Right lobe of liver (tissue), 6 donors: ENCODE data around the gene COL5A1. TPM values are rescaled to one million over a fixed set of nuclear protein-coding genes. Genes with fewer than 3 reads are reported as not detected.
A peak's percentile ranks its signal among the peaks of the same experiment; 100 is the strongest.

Experiments used
- ATAC-seq, 4 donors: fragments of 200-7000 bp; cut with Tn5 transposase; one replicate each; pipeline ENCODE4 v1.9.1; 2020; ENCODE audit warnings: mild to moderate bottlenecking in 4 of 4, moderate library complexity in 4 of 4
- DNase-seq, 3 donors: peaks; one replicate each; pipeline ENCODE4 v3.0.0-alpha.2; 2020
- H3K27ac ChIP-seq, 3 donors: fragments of 200-600 bp; one replicate each; pipeline ENCODE4 v1.8.0; 2022
- H3K27me3 ChIP-seq, 2 donors: fragments of 200-600 bp; one replicate each; pipeline ENCODE4 v1.8.0; 2022
- H3K36me3 ChIP-seq, 4 donors: fragments of 200-600 bp; sonication (generic) in 1 of 4; one replicate each; pipeline versions ENCODE4 v1.5.1 to v1.8.0; 2017 to 2022; ENCODE audit warnings: control low read depth in 1 of 4
- H3K4me1 ChIP-seq, 4 donors: fragments of 200-600 bp; sonication (generic) in 1 of 4; one replicate each; pipeline versions ENCODE4 v1.5.1 to v1.8.0; 2017 to 2022; ENCODE audit warnings: control low read depth in 1 of 4
- H3K4me3 ChIP-seq, 3 donors: fragments of 200-600 bp; one replicate each; pipeline ENCODE4 v1.8.0; 2022
- H3K9me3 ChIP-seq, 4 donors: fragments of 200-600 bp; sonication (generic) in 1 of 4; one replicate each; pipeline versions ENCODE4 v1.5.1 to v1.8.0; 2017 to 2022; ENCODE audit warnings: control low read depth in 1 of 4
- POLR2A ChIP-seq: fragments of 450-650 bp; IDR thresholded peaks from one replicate; pipeline ENCODE4 v1.6.1; 2017; ENCODE audit warnings: antibody characterized with exemption, mild to moderate bottlenecking
- WGBS: methylation state at CpG from one replicate; pipeline ENCODE4 v1.1.6; 2018; ENCODE audit warnings: low coverage, low lambda C conversion rate; ENCODE audit not compliant: insufficient coverage; ENCODE audit errors: missing lambda C conversion rate; 5-methylcytosine and 5-hydroxymethylcytosine counted together
- intact Hi-C, 2 donors: fragments of 100-400 bp; cut with DNase I; formaldehyde crosslinking; loops; one replicate each; pipeline versions ENCODE4 v1.11.2 to v1.14.1; 2022
- total RNA-seq, 6 experiments: library from RNA; depleted of rRNA in 2 of 6; stranded (reverse); fragments of >200 nt in 2 of 6; fragmentation: NEBNext Ultra II Directional in 3 of 6; extraction: Animal tissue kit (Norgen Biotek cat#: 25700) in 3 of 6; gene quantifications; one replicate each; pipeline versions ENCODE4 v1.1.0 to v1.2.4, GENCODE V29; 2016 to 2023
- TF ChIP-seq, protein P1 (sequence below), 4 donors: fragments of 200-600 bp in 3 of 4; fragments of 450-650 bp in 1 of 4; IDR thresholded peaks; one replicate each; pipeline versions ENCODE4 v1.5.1 to v1.8.0; 2016 to 2022; ENCODE audit warnings: antibody characterized with exemption in 4 of 4, mild to moderate bottlenecking in 2 of 4
- donor health status: DM: no; HTN: yes; CAD: no.
- donor health status: DM: no; HTN: no; CAD: no.
- donor health status: DM: no; HTN: no; CAD: no.
- donor health status: DM: no; HTN: yes; CAD: no.
- donor health status: DM: no; HTN: yes; CAD: no.

COL5A1 gene
- total RNA-seq, 6 experiments from 2014 or later = 1.5 to 17.0 (median 7.7) TPM

DNA sequence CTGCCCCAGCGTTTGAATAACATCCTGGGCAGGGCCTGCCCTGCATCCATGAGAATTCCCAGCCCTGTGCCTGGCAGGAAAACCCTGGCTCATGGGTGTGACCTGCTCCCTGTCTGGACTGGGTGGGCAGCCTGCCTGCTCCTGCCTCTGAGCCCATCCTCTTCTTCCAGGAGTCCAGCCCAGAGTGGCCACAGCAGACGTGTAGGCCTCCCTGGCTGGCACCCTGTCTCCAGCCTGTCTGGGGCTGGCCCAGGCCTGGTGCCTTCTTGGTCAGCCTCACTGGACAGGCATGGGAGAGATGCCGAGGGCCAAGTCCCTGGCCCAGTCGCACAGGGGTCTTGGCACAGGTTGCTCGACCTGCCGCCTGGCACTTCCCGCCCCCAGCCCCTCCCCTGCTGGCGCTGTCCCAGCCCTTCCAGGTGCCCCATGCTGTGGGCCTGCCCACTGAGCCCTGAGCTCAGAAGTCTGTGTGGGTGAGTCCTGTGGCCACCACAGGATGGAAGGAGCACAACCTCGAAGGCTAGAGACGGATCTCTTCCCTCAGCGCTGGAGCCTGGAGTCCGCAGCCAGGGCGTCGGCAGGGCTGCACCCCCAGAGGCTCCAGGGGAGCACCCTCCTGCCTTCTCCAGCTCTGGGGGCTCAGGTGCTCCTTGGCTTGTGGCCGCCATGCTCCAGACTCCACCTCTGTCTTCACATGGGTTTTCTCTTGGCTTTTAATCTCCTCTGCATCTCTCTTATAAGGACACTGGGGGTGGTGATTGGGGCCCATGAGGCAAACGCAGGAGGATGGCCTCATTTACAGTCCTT is 11.8 kb upstream of the COL5A1 start:
- H3K27ac ChIP-seq = no peak overlapping the region
- H3K36me3 ChIP-seq = no peaks in the 10 kb centered on the region
- no peaks in the 10 kb centered on the region for H3K4me1 ChIP-seq
- DNase-seq (peak; percentile 10 to 46 (median 45)), ATAC-seq (no peak)
- 26% methylated on average over 2 of the region's 16 CpGs for WGBS
- H3K9me3 ChIP-seq = no peaks in the 10 kb centered on the region
- no peak overlapping the region for H3K4me3 ChIP-seq
- intact Hi-C loops = no loop called here
- H3K27me3 ChIP-seq = no peaks in the 10 kb centered on the region
- TF ChIP-seq POLR2A = no peak
- TF ChIP-seq, protein P1, sequence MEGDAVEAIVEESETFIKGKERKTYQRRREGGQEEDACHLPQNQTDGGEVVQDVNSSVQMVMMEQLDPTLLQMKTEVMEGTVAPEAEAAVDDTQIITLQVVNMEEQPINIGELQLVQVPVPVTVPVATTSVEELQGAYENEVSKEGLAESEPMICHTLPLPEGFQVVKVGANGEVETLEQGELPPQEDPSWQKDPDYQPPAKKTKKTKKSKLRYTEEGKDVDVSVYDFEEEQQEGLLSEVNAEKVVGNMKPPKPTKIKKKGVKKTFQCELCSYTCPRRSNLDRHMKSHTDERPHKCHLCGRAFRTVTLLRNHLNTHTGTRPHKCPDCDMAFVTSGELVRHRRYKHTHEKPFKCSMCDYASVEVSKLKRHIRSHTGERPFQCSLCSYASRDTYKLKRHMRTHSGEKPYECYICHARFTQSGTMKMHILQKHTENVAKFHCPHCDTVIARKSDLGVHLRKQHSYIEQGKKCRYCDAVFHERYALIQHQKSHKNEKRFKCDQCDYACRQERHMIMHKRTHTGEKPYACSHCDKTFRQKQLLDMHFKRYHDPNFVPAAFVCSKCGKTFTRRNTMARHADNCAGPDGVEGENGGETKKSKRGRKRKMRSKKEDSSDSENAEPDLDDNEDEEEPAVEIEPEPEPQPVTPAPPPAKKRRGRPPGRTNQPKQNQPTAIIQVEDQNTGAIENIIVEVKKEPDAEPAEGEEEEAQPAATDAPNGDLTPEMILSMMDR (IDR thresholded peaks at IDR 0.05) = no peak

DNA sequence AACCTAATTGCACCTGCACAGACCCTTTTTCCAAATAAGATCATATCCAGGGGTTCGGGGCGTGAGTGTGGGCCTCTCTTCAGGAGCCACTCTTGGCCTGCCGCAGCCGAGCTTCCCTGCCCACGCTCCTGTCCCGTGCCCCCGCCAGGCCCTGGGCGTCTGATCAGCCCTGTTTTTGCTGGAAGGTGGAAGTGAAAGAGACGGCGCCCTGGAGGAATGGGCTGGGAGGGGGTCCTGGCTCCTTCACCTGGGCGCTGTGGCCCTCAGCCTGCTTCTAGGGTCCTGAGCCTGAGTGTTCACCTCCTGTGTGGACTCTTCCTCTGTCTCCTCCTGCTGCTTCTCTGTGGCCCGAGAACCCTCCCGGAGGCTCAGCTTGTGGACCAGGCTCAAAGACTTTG is 11.2 kb upstream of the COL5A1 start:
- H3K4me3 ChIP-seq = no peak overlapping the region
- H3K9me3 ChIP-seq = no peaks in the 10 kb centered on the region
- H3K4me1 ChIP-seq = no peaks in the 10 kb centered on the region
- H3K27ac ChIP-seq = no peak overlapping the region
- H3K36me3 ChIP-seq = no peaks in the 10 kb centered on the region
- DNase-seq (peak in 2 of 3 donors; percentile 14 to 24), ATAC-seq (no peak)
- intact Hi-C loops = no loop called here
- WGBS = 37% methylated on average over 3 of the region's 13 CpGs
- H3K27me3 ChIP-seq = no peaks in the 10 kb centered on the region
- TF ChIP-seq POLR2A = no peak
- TF ChIP-seq, protein P1 (IDR thresholded peaks at IDR 0.05) = no peak

DNA sequence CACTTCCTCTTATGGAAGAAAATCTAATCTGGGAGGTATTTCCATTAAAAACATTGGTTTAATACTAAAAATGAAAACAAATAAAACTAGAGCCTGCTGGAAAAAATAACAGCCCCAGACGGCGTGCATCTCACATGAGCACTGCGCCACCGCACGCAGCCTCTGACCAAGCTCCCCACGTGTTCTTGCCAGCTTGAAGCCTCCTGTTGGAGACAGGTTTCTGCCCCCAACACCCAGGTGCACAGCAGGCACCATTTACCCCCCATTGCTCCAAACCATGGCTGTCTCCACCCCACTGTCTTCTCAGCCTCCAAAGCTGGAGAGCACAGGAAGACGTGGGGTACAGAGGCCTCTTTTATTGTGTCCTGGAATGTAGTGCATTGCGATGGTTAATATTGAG is 10.7 kb upstream of the COL5A1 start:
- H3K27me3 ChIP-seq = no peaks in the 10 kb centered on the region
- no peak overlapping the region for H3K27ac ChIP-seq
- no peak for ATAC-seq
- intact Hi-C loops = no loop called here
- no peaks in the 10 kb centered on the region for H3K9me3 ChIP-seq
- peak; percentile 3 to 23 (median 3) for DNase-seq
- no peaks in the 10 kb centered on the region for H3K4me1 ChIP-seq
- TF ChIP-seq POLR2A = no peak
- TF ChIP-seq, protein P1 (IDR thresholded peaks at IDR 0.05) = no peak
- H3K36me3 ChIP-seq = no peaks in the 10 kb centered on the region
- WGBS = 75% methylated on average over 8 of the region's 8 CpGs
- no peak overlapping the region for H3K4me3 ChIP-seq

DNA sequence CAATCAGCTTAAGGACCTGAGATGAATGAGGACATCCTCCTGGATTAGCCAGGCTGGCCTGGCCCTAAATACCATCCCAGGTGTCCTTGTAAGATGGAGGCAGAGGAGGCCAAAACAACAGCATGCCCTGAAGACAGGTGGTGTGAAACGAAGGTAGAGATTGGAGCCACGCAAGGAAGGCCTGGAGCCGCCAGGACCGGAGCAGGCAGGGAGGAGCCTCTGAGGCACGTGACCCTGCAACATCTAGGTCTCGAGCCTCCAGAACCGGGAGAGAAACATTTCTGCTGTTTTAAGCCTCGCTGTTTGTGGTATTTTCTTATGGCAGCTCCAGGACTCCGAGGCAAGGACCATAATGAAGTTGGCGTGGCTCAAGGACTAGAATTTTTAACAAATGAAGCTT is 9.7 kb upstream of the COL5A1 start:
- Histone ChIP-seq H3K27ac (no peak overlapping the region), H3K36me3 (no peaks in the 10 kb centered on the region), H3K9me3 (no peaks in the 10 kb centered on the region), H3K4me1 (no peaks in the 10 kb centered on the region), H3K4me3 (no peak overlapping the region), H3K27me3 (no peaks in the 10 kb centered on the region)
- DNase-seq = peak in 2 of 3 donors; percentile 22 to 24
- TF ChIP-seq, protein P1 (IDR thresholded peaks at IDR 0.05) = no peak
- no peak for TF ChIP-seq POLR2A
- ATAC-seq = no peak
- intact Hi-C loops = no loop called here
- 46% methylated on average over 7 of the region's 10 CpGs for WGBS
